SIG-M5 treated with dmso at 0.1 percent for 504 hours (cell line): Measurements from ENCODE around the gene FUT6.
"Not testable (repeated sequence)": the region's sequence is repeated elsewhere in the genome, so short reads cannot be mapped to it uniquely, and the experiment has no call there.

Source experiments
- DNase-seq: peaks from one replicate; lab custom pipeline; 2025; ENCODE audit not compliant: unreplicated experiment; lab: John Stamatoyannopoulos, UW

FUT6 gene

DNA sequence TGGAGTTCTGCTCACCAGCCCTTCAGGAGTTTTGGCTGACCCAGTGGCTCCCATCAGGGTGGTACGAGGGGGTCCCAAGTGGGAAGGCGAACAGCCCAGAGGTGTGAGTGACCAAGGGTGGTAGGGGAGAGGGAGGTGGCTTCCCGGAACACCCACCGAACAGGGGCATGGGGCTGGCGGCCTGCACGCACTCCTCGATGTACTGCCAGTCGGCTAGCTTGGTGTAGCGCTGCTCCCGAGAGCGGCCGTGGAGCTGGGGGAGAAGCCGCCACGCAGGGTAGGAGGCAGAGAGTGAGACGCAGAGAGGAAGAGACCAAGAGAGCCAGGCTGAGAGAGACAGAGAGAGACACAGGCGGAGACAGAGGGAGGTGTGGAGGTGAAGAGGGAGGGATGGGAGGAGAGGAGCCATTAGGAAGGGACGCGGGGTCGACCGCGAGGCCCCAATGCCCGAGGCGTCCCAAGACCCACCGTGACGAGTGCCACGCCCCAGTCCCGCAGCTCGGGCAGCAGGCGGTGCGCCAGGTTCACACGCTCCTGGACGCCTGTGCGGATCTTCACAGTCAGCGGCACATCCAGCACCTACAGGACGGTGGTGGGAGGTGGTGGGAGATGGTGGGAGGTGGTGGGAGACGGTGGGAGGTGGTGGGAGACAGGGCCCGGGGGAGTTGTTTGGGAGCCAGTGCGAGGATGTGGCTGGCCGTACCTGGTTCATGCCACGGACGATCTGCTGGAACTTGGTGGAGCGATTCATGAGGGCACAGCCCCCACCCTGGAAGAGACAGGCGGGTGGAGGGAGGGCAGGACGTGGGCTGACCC is 52.7 kb downstream of the FUT6 start:
- DNase-seq: no peak

DNA sequence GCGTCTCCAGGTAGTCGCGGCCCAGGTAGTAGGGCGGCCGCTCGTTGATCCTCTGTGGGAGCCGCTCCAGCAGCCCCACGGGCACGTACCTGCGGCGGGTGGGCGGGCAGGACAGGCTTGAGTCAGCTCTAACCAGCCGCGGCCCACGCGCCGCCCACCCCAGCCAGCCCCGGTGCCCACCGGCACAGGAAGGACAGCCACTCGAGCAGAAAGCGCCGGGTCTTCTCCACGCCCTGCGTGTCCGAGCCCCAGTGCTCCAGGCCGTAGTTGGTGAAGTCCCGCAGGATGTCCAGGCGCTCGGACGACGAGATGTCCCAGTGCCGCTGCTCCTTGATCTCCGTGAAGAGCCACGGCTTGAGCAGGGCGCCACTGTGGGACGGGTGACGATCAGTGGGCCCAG is 54.1 kb downstream of the FUT6 start:
- DNase-seq: no peak

DNA sequence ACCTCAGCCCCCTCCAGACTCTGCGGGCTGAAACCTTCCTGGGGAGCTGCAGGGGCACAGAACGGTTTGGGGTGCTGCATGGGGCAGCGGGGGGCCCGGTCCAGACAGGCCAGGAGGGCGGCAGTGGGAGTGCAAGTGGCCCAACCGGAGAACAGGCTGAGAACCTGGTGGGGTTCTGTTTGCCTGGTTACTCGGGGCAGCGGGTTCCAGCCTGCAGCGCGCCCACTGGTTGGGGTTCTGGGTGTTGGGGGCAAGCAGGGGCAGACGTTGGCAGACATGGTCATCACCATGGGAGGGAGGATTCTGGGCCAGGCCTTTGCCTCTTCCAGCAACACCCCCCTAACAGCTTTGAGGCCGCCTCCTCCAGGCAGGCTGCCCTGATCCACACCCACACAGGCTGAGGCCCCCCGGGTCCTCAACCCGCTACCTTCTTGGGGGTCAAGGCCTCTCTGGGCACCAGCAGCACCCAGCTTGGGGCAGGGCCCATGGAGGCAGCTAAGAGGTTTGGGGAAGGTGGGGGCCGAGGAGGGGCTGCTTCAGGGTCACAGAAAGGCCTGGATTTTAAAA is 54.8 kb downstream of the FUT6 start, which contains the start of gene PRR22:
PRR22 (minus strand) TSS at position 166 of the 567 bp plus-strand sequence; CDS start at position 80, 86 bp downstream.
- no peak for DNase-seq

DNA sequence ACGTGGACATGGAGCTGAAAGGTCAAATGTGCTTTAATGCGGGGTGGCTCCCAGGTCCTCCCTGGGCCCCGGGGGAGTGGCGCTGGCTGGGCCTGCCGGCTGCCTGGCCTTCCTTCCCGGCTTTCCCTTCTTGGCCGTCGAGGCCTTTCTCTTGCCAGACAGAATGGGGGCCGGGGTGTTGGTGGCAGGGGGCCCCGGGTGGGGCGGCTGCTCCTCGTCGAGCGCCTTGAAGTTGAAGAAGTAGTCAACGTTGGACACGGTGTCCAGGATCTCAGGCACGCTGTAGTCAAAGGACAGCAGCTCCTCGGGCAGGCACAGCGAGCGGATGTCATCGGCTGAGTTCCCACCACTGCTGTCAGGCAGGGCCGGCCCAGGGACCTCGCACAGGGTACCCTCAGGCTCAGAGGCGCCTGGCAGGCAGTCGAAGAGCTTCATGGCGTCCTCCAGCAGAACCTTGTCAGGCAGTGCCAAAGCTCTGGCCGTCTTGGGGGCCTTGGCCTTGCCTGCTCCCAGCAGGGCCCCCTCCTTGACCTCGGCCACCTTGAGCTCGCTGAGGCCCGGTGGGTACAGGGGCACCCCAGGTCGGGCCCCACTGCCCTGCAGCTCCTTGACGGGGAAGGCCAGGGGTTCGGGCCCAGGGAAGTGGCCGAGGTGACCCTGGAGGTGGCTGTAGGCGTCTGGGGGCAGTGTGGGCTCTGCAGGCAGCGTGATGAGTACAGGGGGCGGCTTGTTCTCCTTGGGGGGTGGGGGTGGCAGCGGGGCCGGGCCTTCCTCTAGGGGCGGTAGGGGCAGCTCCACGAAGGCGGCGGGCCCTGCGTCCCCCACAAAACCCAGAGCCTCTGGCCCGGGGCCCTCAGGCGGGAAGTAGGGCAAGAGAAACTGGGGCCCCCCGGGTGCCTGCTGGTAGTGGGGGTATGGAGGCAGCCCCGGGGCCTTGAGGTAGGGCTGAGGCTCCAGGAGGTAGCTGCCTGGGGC is 56.3 kb downstream of the FUT6 start:
- no peak for DNase-seq

DNA sequence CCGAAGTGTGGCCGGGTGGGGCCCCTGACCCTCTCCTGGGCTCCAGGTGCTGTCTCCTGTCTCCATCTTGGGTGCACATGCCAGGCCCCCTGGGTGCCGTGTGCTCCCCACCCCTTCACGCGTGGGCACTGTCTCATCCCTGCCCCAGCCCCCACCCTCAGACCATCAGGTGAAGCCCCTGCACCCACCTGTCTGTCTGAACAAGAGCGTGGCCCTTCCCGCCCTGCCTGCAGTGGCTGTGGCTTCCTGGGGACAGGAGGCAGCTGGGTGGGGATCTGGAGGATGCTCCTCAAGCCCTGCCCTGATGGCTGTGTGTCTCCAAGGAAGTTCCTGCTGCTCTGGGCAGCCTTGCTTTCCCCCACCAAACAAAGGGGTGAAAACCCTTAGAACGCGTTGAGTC is 57.2 kb downstream of the FUT6 start:
- no peak for DNase-seq

DNA sequence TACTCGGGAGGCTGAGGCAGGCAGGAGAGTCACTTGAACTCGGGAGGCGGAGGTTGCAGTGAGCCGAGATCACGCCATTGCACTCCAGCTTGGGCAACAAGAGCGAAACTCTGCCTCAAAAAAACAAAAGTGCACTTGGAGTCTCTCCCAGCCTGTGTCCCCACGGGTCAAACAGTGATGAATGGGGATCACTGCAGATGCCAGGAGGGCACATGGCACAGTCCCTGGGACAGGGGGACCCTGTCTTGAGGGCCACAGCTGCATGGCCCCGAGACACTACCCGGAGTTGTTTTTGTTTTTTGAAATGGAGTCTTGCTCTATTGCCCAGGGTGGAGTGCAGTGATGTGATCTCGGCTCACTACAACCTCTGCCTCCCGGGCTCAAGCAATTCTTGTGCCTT is 58.6 kb downstream of the FUT6 start:
- DNase-seq: not testable (repeated sequence)
